Smooth muscle cell (in vitro differentiated cells): ENCODE results near the gene NXPE2. TPM values are rescaled to one million over a fixed set of nuclear protein-coding genes. Genes with fewer than 3 reads are reported as not detected.

ENCODE experiments used
- DNase-seq: peaks from one replicate; lab custom pipeline; 2025; ENCODE audit not compliant: unreplicated experiment; lab: John Stamatoyannopoulos, UW
- H2AFZ ChIP-seq: fragments of 200-600 bp; sonication (generic); 2 replicates; pipeline ENCODE4 v1.6.0; 2016; ENCODE audit warnings: antibody characterized with exemption, low read depth, mild to moderate bottlenecking
- H3F3A ChIP-seq: fragments of 200-600 bp; sonication (generic); 2 replicates; pipeline ENCODE4 v1.6.0; 2017; ENCODE audit warnings: antibody characterized with exemption, low read depth
- H3K27ac ChIP-seq: fragments of 200-600 bp; sonication (generic); 2 replicates; pipeline ENCODE4 v1.5.1; 2016; ENCODE audit warnings: low read depth, mild to moderate bottlenecking
- H3K27me3 ChIP-seq: fragments of 200-600 bp; sonication (generic); 2 replicates; pipeline ENCODE4 v1.6.1; 2016; ENCODE audit warnings: low read depth, mild to moderate bottlenecking
- H3K36me3 ChIP-seq: fragments of 200-600 bp; sonication (generic); 2 replicates; pipeline ENCODE4 v1.5.1; 2016; ENCODE audit warnings: low read depth
- H3K4me1 ChIP-seq: fragments of 200-600 bp; sonication (generic); 2 replicates; pipeline ENCODE4 v1.5.1; 2016; ENCODE audit warnings: low read depth
- H3K4me2 ChIP-seq: fragments of 200-600 bp; sonication (generic); 2 replicates; pipeline ENCODE4 v1.6.0; 2016; ENCODE audit warnings: mild to moderate bottlenecking
- H3K4me3 ChIP-seq: fragments of 200-600 bp; sonication (generic); 2 replicates; pipeline ENCODE4 v1.5.1; 2016; ENCODE audit warnings: mild to moderate bottlenecking
- H3K79me2 ChIP-seq: fragments of 200-600 bp; sonication (generic); 2 replicates; pipeline ENCODE4 v1.6.0; 2016; ENCODE audit warnings: low read depth, mild to moderate bottlenecking
- H3K9ac ChIP-seq: fragments of 200-600 bp; sonication (generic); 2 replicates; pipeline ENCODE4 v1.6.0; 2016; ENCODE audit warnings: low read depth
- H3K9me3 ChIP-seq: fragments of 200-600 bp; sonication (generic); replicated peaks from 2 replicates; pipeline ENCODE4 v1.5.1; 2016; ENCODE audit warnings: low read depth
- H4K20me1 ChIP-seq: fragments of 200-600 bp; sonication (generic); 2 replicates; pipeline ENCODE4 v1.6.0; 2016; ENCODE audit warnings: low read depth
- CTCF ChIP-seq: fragments of 200-600 bp; sonication (generic); IDR thresholded peaks from 2 replicates; pipeline ENCODE4 v1.5.1; 2017; ENCODE audit warnings: borderline replicate concordance, mild to moderate bottlenecking, antibody characterized with exemption; ENCODE audit not compliant: insufficient read depth, poor library complexity, severe bottlenecking
- WGBS: methylation state at CpG from one replicate; pipeline ENCODE4 v1.1.7; 2016; ENCODE audit warnings: low lambda C conversion rate; 5-methylcytosine and 5-hydroxymethylcytosine counted together
- polyA plus RNA-seq: library from polyadenylated mRNA; unstranded; fragments of >200 nt; fragmentation: Nextera tagmentation; extraction: Ambion mirVana; gene quantifications from 2 replicates; pipeline ENCODE4 v1.2.1, GENCODE V29; 2016
- total RNA-seq: library from RNA; depleted of rRNA; stranded (reverse); fragments of >200 nt; gene quantifications from 2 replicates; pipeline ENCODE4 v1.2.3, GENCODE V29; 2014

The NXPE2 gene
- total and polyA plus RNA-seq, 2 experiments from 2014 or later, result 0.08 to 0.31 TPM

- H3K36me3 ChIP-seq, result no peaks in the 10 kb centered on the region
These were observed 10.2 kb upstream of the NXPE2 start for GRCh38 chr11:114668109-114668508.

DNA sequence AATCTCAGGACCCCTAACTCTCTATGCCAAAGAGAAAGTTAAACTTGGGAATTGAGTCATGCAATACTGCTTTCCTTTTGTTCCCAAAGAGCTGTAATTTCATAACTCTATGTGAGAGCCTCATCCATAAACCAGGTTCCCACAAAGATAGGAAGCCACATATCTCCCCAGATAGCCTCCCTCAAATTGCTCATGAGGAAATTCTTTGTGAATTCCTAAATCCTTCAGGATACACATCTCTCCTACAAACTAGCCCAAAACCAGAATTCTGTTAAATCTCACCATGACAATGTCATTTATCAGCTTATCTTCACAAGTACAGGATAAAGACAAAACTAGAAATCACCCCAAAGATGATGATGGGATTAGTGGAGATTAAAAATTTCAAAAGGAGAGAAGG lies 4.7 kb upstream of the NXPE2 start:
- DNase-seq, result no peak
- no peaks in the 10 kb centered on the region for H3K4me1 ChIP-seq

More at GRCh38 chr11:114668109-114668508, 10.2 kb upstream of the NXPE2 start:
- no peak for DNase-seq
- Histone ChIP-seq H3K9ac (no peak overlapping the region), H3K9me3 (no peaks in the 10 kb centered on the region), H4K20me1 (no peaks in the 10 kb centered on the region), H3K27ac (no peak overlapping the region), H3K4me3 (no peak overlapping the region), H3F3A (no peaks in the 10 kb centered on the region), H3K4me2 (no peak overlapping the region), H2AFZ (no peak overlapping the region), H3K79me2 (no peaks in the 10 kb centered on the region), H3K4me1 (no peaks in the 10 kb centered on the region), H3K27me3 (no peaks in the 10 kb centered on the region)
- TF ChIP-seq CTCF, result no peak

DNA sequence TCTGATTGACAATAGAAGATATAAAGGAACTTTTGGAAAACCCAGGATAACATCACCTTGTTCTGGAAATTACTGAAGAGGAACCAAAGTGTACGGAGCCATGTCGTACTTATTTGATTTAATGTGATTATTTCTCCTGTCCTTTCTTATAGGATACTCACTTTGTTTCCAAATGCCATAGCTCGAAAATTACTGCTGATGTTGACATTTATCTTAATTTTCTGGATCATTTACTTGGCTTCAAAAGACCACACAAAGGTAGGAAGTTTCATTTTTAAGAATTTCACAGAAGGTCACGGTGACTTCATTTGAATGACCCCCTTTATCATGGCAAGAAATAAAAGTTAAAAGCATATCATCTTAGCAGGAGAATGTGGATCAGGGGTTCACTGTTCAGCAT lies 1.2 kb downstream of the NXPE2 start:
- Histone ChIP-seq H3F3A (no peaks in the 10 kb centered on the region), H3K79me2 (no peaks in the 10 kb centered on the region), H3K27ac (no peak overlapping the region), H2AFZ (no peak overlapping the region), H3K4me3 (no peak overlapping the region), H3K4me2 (no peak overlapping the region), H3K9ac (no peak overlapping the region), H3K9me3 (no peaks in the 10 kb centered on the region), H4K20me1 (no peaks in the 10 kb centered on the region), H3K4me1 (no peaks in the 10 kb centered on the region), H3K36me3 (peaks cover 3% of the 10 kb centered on the region), H3K27me3 (no peaks in the 10 kb centered on the region)
- no peak for TF ChIP-seq CTCF
- no peak for DNase-seq
- WGBS, result 92% methylated on average over 4 of the region's 4 CpGs

More for the DNA sequence above, 4.7 kb upstream of the NXPE2 start:
- Histone ChIP-seq H3K4me3 (no peak overlapping the region), H3K79me2 (no peaks in the 10 kb centered on the region), H3K27ac (no peak overlapping the region), H3K27me3 (no peaks in the 10 kb centered on the region), H2AFZ (no peak overlapping the region), H3K4me2 (no peak overlapping the region), H4K20me1 (no peaks in the 10 kb centered on the region), H3K9ac (no peak overlapping the region), H3F3A (no peaks in the 10 kb centered on the region), H3K36me3 (no peaks in the 10 kb centered on the region), H3K9me3 (no peaks in the 10 kb centered on the region)
- TF ChIP-seq CTCF, result no peak

DNA sequence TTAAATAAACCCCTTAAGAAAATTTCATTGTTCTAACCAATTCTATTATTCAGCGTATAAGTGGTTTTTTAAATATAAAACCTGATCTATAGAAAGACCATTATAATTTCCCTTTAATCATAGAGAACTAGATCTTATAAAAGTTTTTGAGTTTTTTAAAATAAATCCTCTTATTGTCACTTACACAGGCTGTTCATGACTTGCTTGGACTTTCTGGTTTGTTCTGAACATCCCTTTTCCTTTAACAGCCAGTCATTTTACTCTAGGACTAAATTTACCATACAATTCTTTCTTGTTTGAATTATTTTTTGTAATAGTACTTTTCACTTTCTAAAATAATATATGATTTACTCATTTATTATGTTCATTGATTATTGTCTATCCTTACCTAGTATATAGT lies 4.7 kb downstream of the NXPE2 start:
- Histone ChIP-seq H3F3A (no peaks in the 10 kb centered on the region), H3K36me3 (peaks cover 3% of the 10 kb centered on the region), H3K9ac (no peak overlapping the region), H3K79me2 (no peaks in the 10 kb centered on the region), H3K4me3 (no peak overlapping the region), H2AFZ (no peak overlapping the region), H3K27me3 (no peaks in the 10 kb centered on the region), H3K27ac (no peak overlapping the region), H3K9me3 (peaks cover 4% of the 10 kb centered on the region), H4K20me1 (no peaks in the 10 kb centered on the region), H3K4me1 (no peaks in the 10 kb centered on the region), H3K4me2 (no peak overlapping the region)
- DNase-seq, result no peak
- WGBS, result 71% methylated on average over 1 of the region's 1 CpG
- TF ChIP-seq CTCF, result no peak
